ENCODE measurements around the gene HOXD3.

DNA sequence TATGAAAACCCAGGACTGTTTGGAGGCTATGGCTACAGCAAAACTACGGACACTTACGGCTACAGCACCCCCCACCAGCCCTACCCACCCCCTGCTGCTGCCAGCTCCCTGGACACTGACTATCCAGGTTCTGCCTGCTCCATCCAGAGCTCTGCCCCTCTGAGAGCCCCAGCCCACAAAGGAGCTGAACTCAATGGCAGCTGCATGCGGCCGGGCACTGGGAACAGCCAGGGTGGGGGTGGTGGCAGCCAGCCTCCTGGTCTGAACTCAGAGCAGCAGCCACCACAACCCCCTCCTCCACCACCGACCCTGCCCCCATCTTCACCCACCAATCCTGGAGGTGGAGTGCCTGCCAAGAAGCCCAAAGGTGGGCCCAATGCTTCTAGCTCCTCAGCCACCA lies 12.1 kb downstream of the HOXD3 start:
- no peak for TF ChIP-seq MYC (IDR thresholded peaks at IDR 0.05; ENCODE audit: borderline replicate concordance, low read length)
- no peak for TF ChIP-seq POLR2A (IDR thresholded peaks at IDR 0.05; ENCODE audit: low read length)
- TF ChIP-seq, protein P1, sequence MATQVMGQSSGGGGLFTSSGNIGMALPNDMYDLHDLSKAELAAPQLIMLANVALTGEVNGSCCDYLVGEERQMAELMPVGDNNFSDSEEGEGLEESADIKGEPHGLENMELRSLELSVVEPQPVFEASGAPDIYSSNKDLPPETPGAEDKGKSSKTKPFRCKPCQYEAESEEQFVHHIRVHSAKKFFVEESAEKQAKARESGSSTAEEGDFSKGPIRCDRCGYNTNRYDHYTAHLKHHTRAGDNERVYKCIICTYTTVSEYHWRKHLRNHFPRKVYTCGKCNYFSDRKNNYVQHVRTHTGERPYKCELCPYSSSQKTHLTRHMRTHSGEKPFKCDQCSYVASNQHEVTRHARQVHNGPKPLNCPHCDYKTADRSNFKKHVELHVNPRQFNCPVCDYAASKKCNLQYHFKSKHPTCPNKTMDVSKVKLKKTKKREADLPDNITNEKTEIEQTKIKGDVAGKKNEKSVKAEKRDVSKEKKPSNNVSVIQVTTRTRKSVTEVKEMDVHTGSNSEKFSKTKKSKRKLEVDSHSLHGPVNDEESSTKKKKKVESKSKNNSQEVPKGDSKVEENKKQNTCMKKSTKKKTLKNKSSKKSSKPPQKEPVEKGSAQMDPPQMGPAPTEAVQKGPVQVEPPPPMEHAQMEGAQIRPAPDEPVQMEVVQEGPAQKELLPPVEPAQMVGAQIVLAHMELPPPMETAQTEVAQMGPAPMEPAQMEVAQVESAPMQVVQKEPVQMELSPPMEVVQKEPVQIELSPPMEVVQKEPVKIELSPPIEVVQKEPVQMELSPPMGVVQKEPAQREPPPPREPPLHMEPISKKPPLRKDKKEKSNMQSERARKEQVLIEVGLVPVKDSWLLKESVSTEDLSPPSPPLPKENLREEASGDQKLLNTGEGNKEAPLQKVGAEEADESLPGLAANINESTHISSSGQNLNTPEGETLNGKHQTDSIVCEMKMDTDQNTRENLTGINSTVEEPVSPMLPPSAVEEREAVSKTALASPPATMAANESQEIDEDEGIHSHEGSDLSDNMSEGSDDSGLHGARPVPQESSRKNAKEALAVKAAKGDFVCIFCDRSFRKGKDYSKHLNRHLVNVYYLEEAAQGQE (IDR thresholded peaks at IDR 0.05) = no peak
- TF ChIP-seq, protein P2, sequence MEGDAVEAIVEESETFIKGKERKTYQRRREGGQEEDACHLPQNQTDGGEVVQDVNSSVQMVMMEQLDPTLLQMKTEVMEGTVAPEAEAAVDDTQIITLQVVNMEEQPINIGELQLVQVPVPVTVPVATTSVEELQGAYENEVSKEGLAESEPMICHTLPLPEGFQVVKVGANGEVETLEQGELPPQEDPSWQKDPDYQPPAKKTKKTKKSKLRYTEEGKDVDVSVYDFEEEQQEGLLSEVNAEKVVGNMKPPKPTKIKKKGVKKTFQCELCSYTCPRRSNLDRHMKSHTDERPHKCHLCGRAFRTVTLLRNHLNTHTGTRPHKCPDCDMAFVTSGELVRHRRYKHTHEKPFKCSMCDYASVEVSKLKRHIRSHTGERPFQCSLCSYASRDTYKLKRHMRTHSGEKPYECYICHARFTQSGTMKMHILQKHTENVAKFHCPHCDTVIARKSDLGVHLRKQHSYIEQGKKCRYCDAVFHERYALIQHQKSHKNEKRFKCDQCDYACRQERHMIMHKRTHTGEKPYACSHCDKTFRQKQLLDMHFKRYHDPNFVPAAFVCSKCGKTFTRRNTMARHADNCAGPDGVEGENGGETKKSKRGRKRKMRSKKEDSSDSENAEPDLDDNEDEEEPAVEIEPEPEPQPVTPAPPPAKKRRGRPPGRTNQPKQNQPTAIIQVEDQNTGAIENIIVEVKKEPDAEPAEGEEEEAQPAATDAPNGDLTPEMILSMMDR (IDR thresholded peaks at IDR 0.05) = no peak
- TF ChIP-seq RNF2 (IDR thresholded peaks at IDR 0.05; ENCODE audit: borderline replicate concordance, low read depth) = no peak
- no peak for TF ChIP-seq EP300 (IDR thresholded peaks at IDR 0.05)

All from A549 (cell line).